Hippocampal formation (tissue), 2 donors: Measurements from ENCODE around the gene KRT28.

Experiments
- DNase-seq, 2 donors: peaks; one replicate each; lab custom pipeline; 2025; lab: John Stamatoyannopoulos, UW

The KRT28 gene

GRCh38 chr17:40799859-40800258, at the start of gene KRT28:
KRT28 (minus strand) TSS chr17:40799959; CDS start chr17:40799893, 66 bp downstream.
- no peak for DNase-seq

GRCh38 chr17:40848583-40849235, 49.0 kb upstream of the KRT28 start:
- no peak for DNase-seq

- DNase-seq: no peak
Observed at GRCh38 chr17:40846515-40847144, 46.9 kb upstream of the KRT28 start.

- no peak for DNase-seq
Observed at GRCh38 chr17:40844671-40845107, 44.9 kb upstream of the KRT28 start.

- DNase-seq: no peak
Observed at GRCh38 chr17:40843242-40843641, 43.5 kb upstream of the KRT28 start.

- no peak for DNase-seq
Observed at GRCh38 chr17:40841246-40841645, 41.5 kb upstream of the KRT28 start.

- no peak for DNase-seq
Observed at GRCh38 chr17:40839194-40839593, 39.4 kb upstream of the KRT28 start.

- DNase-seq: no peak
Observed at GRCh38 chr17:40836020-40836419, 36.3 kb upstream of the KRT28 start.

- DNase-seq: no peak
Observed at GRCh38 chr17:40833882-40834281, 34.1 kb upstream of the KRT28 start.

- DNase-seq: no peak
Observed at GRCh38 chr17:40832840-40833239, 33.1 kb upstream of the KRT28 start.

GRCh38 chr17:40830085-40830776, 30.5 kb upstream of the KRT28 start:
- no peak for DNase-seq

GRCh38 chr17:40828454-40829044, 28.8 kb upstream of the KRT28 start:
- no peak for DNase-seq

GRCh38 chr17:40827746-40828453, 28.1 kb upstream of the KRT28 start:
- no peak for DNase-seq

- no peak for DNase-seq
Observed at GRCh38 chr17:40825599-40825998, 25.8 kb upstream of the KRT28 start.

GRCh38 chr17:40824015-40824832, 24.5 kb upstream of the KRT28 start:
- DNase-seq: no peak

- DNase-seq: no peak
Observed at GRCh38 chr17:40822132-40822812, 22.5 kb upstream of the KRT28 start, which contains the start of gene KRT10. KRT10 (minus strand) TSS chr17:40822614; CDS start chr17:40822585, 29 bp downstream.

GRCh38 chr17:40821536-40821935, 21.8 kb upstream of the KRT28 start:
- no peak for DNase-seq

GRCh38 chr17:40820228-40820838, 20.6 kb upstream of the KRT28 start:
- no peak for DNase-seq

GRCh38 chr17:40819528-40820125, 19.9 kb upstream of the KRT28 start:
- DNase-seq: peak in 1 of 2 donors; percentile 0
